GM23248 (cell line): ENCODE data around the gene MARVELD2.

Source experiments
- EZH2 ChIP-seq: fragments of 200-600 bp; sonication (generic); IDR thresholded peaks from 2 replicates; pipeline ENCODE4 v1.6.1; 2018; ENCODE audit warnings: antibody characterized with exemption, mild to moderate bottlenecking; ENCODE audit not compliant: insufficient read depth, poor library complexity, severe bottlenecking
- EZH2phosphoT487 ChIP-seq: fragments of 200-600 bp; sonication (generic); IDR thresholded peaks from 2 replicates; pipeline ENCODE4 v1.6.1; 2018; ENCODE audit warnings: antibody characterized with exemption, moderate library complexity, mild to moderate bottlenecking, low read depth; ENCODE audit not compliant: insufficient read depth

GRCh38 chr5:69431424-69432303 is 16.7 kb downstream of the MARVELD2 start:
- TF ChIP-seq EZH2phosphoT487 (no peak), EZH2 (no peak)
